GM18517 (cell line): ENCODE data around the gene ROS1.

Experiments used
- ATAC-seq: cut with Tn5 transposase; IDR thresholded peaks from one replicate; pipeline ENCODE4 v1.9.1; 2021; ENCODE audit warnings: mild to moderate bottlenecking, moderate library complexity; ENCODE audit not compliant: unreplicated experiment

ROS1 gene

DNA sequence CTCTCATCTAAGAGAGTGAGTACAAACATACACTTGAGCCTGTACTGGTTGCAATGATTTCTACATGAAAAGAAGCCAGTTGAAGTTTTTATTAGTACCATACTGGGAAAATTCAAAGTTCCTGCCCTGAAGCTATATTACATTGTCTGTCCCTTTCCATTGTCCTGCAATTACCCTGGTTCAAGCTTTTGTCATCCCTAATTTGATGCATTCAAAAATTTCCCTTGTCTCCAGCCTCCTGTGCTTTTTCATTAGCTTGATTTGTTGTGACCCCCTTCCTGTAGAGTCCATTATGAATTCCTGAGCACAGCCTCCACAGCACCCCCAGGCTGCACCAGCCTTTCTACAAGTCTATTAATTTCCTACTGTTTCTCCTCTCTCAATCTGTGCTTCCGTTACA, 114.0 kb downstream of the ROS1 start:
- ATAC-seq = no peak

DNA sequence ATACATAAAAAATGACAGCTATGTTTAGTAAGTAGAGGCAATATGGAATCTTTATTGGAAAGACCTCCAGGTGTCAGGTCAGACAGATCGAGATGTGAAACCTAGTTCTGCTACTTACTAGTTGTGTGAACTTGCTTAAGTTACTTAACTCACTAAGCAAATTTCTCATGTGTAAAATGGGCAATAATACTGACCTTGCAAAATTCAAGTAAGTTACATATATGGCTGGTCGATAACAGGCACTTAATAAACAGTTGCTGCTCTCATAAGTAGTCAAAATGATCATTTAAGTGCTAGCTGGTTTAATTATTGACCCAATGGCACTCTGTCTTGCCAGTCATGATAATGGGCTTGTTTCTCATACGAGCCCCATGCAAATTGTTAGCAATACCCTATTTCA, 114.4 kb downstream of the ROS1 start:
- ATAC-seq = no peak

- ATAC-seq = no peak
Measured at GRCh38 chr6:117309611-117310010, 116.1 kb downstream of the ROS1 start.

GRCh38 chr6:117309069-117309468, 116.7 kb downstream of the ROS1 start:
- no peak for ATAC-seq

DNA sequence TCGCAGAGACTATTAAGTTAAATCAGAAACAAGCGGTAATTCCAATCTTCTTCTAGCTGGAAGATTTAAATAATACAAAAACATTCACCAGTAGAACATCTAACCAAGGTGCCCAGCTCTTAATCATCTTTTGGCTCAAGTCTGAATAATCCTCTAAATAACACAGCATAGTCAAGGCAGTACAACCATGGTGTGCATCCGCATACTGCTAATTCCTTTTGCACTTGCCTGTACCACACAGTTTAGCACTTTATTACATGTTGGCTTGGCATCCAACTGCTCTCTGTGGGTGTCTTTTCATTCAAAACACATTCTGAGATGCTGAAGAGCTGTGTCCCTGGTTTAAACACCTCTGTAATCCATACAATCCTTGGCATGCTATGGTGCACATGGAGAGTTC, 118.1 kb downstream of the ROS1 start:
- no peak for ATAC-seq

GRCh38 chr6:117306227-117306790, 119.4 kb downstream of the ROS1 start:
- no peak for ATAC-seq

- ATAC-seq = no peak
Measured at GRCh38 chr6:117304446-117304845, 121.3 kb downstream of the ROS1 start.

DNA sequence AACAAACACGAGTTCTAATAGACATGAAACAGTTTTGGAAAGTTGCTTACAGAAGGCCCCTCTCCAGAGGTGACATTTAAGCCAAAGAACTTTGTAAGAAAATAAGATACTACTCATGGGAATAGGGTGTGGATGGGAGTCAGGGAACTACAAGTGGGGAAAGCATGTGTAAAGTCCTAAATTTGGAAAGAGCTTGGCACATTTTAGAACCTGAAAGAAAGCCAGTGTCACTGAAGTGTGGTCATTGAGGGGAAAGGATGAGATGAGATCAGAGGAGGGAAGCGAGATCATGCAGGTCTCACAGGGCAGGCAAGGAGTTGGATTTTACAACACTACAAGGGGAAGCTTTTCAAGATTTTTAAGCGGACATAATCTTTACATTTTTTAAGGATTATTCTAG, 122.4 kb downstream of the ROS1 start:
- ATAC-seq = no peak

- no peak for ATAC-seq
Measured at GRCh38 chr6:117298941-117299340, 126.8 kb downstream of the ROS1 start.

DNA sequence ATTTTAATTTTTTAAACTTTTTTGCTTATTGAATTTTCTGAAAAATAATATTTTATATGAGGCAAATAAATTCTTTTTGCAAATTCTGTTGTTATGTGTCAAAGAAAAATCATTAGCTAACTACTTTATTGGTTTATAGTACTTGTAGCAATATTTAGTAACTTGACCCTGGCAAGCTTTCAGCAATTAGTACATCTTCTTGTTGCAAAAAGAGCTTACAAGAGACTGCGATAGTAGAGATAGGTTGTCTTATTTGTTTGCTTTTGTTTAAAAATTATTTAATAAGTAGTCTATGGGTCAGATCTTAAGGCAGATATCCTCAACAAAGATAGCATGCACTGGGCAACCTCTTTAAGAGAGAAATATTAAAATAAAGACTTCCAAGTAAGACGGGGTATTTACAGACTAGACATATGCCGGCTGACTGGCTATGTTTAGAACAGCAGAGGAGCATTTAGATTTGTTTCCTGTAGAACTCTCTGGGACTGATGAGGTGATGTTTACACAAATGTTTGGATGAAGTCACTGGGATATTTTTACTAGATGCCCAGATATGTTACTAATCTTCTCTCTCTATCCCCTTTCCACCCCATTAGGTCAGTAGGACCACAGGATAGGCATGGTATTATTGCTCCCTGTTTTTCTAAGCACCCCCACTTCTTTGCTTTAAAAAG, 135.4 kb downstream of the ROS1 start:
- ATAC-seq = no peak

GRCh38 chr6:117288083-117288715, 137.5 kb downstream of the ROS1 start:
- ATAC-seq = no peak

DNA sequence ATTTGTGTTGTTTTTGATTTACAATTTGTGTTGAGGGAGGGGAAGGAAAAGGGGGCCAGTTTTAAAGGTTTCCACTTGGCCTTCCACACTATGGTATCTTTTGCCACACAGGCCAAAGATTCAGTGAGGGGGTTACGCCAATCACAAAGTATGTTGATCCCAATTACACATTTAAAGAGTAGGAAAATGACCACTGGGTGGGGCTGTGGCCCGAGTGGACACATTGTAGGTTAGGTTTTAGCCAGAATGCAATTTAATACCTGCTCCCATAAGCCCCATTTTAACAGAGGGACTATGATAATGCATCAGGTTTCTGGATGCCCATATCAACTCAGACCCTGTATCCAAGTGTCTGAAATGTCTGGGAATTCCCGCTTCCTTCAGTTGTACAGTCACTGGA, 144.8 kb downstream of the ROS1 start:
- no peak for ATAC-seq

GRCh38 chr6:117276778-117277316, 148.9 kb downstream of the ROS1 start:
- no peak for ATAC-seq

GRCh38 chr6:117275711-117276110, 150.0 kb downstream of the ROS1 start:
- ATAC-seq = no peak

DNA sequence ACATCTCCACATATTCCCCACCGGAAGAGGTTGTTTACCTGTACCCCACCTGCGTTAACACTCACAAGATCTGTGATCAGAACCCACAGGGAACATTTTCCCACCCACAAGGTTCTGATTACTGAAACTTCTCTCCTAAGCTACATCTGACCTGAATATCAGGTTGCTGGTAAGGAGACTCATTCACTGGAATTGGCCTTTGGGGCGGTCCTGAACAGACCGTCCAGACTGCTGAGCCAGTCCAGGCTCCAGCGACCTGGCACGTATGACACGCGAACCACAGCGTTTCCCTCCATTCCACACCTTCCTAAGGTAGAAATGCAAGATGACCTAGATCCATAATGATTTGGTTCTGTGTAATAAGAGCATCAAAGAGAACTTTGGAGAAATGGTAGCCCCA, 150.5 kb downstream of the ROS1 start:
- no peak for ATAC-seq

DNA sequence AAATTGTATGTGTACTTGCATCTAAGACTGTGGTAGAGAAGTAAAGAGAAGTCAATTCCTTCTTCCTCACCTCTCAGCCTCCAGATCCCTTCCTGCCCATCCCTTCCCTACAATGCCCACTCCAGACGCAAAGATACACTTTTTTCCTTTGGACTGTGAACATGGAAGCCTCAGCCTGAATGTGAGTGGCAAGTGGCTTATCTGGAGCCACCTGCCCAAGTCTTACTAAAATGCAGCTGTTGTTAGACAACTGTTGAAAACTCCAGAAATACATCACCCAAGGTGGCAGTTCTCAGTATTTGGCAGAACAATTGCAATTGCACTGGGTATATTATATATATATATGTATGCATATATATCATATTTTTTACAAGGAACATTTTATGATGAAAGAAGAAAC, 152.9 kb downstream of the ROS1 start:
- no peak for ATAC-seq

DNA sequence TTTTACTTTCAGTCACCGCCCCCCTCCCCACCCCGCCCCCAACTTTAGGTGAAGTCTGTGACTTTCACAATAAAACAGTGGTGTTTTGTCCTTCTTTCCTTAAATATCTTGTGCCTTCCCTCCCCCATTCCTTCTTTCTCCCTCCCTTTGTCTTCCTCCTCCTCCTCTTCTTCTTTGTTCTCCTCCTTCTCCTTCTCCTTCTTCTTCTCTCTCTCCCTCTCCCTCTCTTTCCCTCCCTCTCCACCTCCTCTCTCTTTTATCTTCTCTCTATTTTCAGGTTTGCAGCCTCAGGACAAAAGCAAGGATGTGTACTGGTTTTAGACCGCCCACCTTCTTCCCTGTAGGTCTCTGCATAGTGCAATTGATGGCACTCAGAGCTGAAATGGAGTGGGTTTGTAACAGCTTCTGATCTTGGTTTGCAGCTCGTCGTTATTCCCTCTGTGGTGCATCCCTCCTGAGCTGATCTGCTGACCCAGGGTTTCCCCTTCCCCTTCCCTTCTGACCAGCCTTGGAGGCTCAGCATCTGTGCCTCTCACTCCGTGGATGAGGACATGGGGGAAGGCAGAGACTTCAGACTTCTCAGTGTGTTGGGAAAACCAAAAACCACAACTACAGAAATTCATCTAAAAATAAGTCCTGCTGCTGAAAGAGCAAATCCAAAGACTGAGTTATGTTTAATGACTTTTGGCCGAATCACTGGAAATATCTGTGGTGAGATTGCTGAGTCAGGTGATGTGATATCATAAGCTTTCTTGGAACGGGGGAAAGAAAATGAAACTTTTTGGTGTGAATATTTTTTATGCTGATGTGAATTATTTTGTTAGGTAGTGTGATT, 153.5 kb downstream of the ROS1 start:
- ATAC-seq = no peak

DNA sequence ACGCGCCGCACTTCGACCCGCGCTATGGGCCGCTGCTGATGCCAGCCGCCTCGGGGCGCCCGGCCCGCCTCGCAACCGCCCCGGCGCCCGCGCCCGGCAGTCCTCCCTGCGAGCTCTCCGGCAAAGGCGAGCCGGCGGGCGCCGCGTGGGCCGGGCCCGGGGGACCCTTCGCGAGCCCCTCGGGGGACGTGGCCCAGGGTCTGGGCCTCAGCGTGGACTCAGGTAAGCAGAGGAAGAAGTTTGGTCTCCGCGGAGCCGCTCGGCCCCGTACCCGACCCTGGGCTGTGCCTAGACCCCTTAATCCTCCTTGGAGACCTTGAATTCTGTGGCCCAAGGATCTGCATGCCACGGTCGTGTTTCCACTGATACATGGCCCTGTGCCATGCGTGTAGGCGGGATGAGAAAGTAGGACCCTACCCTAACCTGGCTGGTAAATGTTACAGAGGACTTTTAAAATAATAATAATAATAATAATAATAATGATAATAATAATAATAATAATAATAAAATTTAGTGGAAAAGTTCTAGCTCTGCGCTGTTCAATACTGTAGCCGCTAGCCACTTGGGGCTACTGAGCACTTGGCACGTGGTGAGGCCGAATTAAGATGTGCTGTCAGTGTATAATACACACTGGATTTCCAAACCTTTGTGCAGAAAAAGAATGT, 154.8 kb downstream of the ROS1 start:
- no peak for ATAC-seq

DNA sequence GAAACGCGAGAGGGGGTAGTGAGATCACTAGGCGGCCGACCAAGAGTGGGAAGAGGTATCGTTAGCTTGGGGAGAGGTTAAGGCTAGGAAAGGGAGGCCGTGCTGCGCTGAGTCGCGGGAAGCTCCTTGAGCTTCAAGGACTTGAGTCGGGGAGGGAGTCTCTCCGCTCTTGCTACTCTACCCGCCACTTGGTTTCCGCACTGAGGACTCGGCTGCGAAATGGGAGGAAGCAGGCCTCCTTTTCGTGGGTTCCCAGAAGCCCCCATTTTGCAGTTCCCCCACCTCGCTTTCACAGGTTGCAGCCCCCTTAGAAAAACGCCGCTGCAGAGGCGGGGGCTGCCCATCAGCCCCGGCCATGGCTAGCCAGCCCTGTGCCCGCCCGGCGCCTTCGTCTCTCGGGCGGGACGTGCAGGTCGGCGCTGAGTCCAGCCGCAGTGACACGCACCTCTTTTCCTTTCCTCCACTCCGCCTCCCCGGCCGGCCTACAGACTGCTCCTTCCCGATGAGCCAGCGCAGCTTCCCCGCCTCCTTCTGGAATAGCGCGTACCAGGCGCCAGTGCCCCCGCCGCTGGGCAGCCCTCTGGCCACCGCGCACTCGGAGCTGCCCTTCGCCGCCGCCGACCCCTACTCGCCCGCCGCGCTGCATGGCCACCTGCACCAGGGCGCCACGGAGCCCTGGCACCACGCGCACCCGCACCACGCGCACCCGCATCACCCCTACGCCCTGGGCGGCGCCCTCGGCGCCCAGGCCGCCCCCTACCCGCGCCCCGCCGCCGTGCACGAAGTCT, 155.5 kb downstream of the ROS1 start:
- ATAC-seq = no peak

DNA sequence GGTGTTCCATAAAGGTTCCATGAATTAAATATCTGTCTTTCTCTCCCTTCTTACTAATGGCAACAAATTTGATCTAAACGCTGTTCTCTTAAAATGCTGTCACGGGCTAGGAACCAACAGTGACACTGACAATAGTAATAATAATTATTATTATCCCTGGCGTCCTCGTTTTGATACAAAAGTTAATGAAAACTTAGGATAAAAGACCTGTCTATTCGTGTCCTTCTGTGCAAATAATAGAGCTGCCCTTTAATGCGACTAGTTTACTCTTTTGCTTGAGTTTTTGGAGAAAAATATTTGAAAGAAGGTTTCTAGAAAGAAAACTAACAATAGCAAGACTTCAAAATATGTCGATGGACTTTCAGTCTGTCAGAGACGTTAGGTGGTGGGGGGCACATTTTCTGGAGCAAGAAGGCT, 156.1 kb downstream of the ROS1 start:
- ATAC-seq = no peak
